ENCODE measurements around the gene FSIP1.

The FSIP1 gene

DNA sequence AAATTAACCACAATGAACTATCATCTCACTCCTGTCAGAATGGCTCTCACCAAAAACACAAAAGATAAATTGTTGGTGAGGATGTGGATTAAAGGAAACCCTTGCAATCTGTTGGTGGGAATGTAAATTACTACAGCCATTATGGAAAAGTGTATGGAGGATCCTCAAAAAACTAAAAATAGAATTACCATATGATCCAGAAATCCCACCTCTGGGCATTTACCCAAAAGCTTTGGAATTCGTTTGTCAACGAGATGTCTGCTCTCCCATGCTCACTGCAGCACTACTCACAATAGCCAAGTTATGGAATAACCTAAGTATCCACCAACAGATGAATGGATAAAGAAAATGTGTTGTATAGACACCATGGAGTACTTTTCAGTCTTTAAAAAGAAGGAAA is 21.6 kb downstream of the FSIP1 start:
- TF ChIP-seq POLR2A (IDR thresholded peaks at IDR 0.05; ENCODE audit: low read depth, low read length): no peak
- DNase-seq (ENCODE audit: insufficient read length, low spot score) (no peak), FAIRE-seq (no peak)

DNA sequence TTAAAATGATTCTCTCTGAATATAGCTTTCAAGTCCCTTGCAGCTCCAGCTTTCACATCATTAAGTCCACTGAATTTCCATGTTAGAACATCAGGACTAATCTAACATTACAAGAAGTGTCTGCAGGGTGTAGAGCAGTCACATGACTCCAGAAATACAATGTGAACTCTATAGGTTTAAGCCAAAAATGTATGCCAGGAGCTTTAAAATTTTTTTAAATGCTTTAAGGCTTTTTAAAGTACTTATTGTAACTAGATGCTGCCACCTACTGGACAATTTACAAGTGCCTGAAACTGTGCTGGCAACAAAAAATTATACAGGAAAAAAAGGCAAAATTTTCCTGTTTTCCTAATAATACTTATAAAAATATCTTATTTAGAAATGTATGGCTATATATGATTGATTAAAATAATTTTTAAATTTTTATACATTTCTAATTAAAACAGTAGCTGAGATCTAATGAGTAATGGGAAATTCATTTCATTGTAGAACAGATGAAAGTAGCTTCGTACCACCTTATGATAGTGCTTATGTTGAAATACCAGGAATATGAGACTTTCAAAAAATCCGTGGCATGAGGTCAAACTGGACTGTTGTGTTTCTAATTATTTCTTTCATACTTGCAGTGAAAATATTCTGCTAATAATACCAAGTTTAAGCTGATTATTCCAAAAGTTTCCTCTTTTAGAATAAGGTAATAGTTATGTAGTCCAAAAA is 25.7 kb downstream of the FSIP1 start:
- TF ChIP-seq POLR2A (IDR thresholded peaks at IDR 0.05; ENCODE audit: low read depth, low read length): no peak
- no peak for DNase-seq (ENCODE audit: insufficient read length, low spot score)
- FAIRE-seq: no peak

DNA sequence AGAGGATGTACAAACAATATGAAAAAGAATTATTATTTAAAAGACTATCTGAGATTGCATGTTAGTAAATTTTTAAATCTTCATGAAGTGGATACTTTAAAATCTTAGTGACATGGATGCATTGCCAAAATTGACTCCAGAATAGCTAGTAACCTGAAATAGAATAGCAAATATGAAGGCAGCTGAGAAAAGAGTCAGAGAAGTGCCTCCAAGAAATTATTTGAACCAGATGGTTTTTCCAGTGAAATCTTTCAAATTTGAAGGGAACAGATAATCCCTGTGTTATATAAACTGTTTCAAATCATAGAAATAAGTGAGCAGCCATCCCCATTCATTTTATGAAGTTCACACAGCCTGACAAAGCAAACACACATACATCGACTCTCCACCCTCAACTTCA is 29.6 kb downstream of the FSIP1 start:
- TF ChIP-seq POLR2A (IDR thresholded peaks at IDR 0.05; ENCODE audit: low read depth, low read length): no peak
- DNase-seq (ENCODE audit: insufficient read length, low spot score) (no peak), FAIRE-seq (no peak)

DNA sequence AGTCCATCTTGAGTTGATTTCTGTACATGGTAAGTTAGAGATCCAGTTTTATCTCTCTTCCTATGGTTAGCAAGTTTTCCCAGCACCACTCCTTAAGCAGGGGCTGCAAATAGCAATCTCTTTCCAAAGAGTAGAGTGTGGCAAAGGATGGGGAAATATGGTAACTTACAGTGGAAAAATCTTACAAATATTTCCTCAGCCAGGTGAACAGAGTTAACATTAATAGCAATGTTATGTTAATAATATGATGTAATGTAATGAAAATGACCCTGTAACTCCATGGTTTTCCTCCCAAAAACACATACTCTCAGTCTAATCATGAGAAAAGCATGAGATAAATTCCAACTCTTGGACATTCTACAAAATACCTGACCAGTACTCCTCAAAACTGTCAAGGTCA is 30.4 kb downstream of the FSIP1 start:
- no peak for DNase-seq (ENCODE audit: insufficient read length, low spot score)
- no peak for FAIRE-seq
- TF ChIP-seq POLR2A (IDR thresholded peaks at IDR 0.05; ENCODE audit: low read depth, low read length): no peak

DNA sequence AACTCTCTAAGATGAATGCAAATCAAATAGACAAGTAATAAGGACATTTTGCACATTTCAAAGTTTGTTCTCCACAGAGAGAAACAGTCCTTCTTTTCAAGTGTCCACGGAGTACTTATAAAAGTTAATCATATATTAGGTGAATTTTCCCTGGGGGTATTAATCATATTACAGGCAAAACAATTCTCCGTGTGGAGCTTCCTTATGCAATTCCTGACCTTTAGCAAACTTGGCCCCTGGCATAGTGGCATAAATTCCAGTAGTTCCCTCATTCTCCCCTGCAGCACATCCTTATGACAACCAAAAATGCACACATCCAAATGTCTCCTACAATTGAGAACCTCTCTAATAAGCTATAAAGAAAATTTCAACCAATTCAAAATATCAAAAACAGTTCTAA is 34.4 kb downstream of the FSIP1 start:
- DNase-seq (ENCODE audit: insufficient read length, low spot score) (no peak), FAIRE-seq (no peak)
- no peak for TF ChIP-seq POLR2A (IDR thresholded peaks at IDR 0.05; ENCODE audit: low read depth, low read length)

DNA sequence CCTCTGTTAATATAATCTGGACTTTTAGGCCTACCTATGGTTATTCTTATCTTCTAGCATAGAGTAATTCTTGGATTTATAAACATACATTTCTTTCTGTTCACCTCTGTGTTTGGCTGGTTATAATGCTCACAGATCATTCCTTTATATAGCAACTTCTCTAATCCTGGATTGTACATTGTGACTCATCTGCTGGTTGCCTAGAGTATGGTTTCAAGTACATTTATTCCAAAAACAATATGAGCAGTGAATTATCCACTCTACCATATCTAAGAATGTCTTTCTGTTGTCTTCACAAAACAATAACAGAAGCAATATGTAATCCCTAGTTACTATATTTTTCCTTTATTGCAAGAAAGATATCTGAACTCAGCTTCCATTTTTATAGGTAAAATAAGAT is 35.3 kb downstream of the FSIP1 start:
- TF ChIP-seq POLR2A (IDR thresholded peaks at IDR 0.05; ENCODE audit: low read depth, low read length): no peak
- FAIRE-seq: peak; percentile 86
- no peak for DNase-seq (ENCODE audit: insufficient read length, low spot score)

DNA sequence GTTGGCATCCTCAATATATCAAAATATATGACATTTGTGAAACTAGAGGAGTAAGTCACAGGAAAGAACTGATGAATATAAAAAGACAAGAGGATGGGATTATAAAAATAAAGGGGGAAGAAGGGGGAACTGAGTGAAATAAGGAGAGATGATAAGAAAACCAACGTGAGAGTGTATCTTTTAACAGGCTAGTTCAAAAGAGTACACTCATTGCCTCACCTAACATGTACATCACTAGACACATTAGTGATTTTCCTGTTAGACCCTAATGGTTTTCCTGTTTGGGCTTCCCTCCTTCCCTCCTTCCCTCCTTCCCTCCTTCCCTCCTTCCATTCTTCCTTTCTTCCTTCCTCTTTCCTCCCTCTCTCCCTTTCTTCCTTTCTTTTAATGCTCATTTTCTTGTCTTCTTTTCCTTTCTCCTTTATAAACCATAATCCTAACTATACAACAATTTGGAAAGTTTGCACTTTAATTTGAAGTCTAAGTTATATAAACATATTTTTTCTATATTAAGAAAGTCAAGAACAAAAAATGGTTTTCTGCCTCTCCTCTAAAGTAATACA is 35.8 kb downstream of the FSIP1 start:
- DNase-seq (ENCODE audit: insufficient read length, low spot score) (no peak), FAIRE-seq (no peak)
- TF ChIP-seq POLR2A (IDR thresholded peaks at IDR 0.05; ENCODE audit: low read depth, low read length): no peak

DNA sequence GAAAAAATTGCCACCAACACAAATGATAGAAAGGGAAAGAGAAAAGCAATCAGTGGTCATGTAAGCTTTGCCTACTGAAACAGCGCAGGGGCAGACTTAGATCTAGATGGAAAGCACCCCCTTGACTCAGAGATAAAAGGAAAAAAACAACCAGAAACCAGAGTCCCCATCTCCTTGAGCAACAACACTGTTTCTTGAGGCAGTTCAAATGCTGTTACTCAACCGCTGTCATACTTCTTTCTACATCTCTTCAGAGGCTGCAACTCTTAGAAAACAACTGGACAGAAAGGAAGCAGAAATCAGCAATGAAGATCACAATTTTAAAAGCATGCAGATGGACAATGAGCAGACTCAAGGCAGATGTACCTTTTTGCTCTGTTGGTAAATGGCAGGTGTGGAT is 36.5 kb downstream of the FSIP1 start:
- DNase-seq (ENCODE audit: insufficient read length, low spot score) (no peak), FAIRE-seq (no peak)
- TF ChIP-seq POLR2A (IDR thresholded peaks at IDR 0.05; ENCODE audit: low read depth, low read length): no peak

DNA sequence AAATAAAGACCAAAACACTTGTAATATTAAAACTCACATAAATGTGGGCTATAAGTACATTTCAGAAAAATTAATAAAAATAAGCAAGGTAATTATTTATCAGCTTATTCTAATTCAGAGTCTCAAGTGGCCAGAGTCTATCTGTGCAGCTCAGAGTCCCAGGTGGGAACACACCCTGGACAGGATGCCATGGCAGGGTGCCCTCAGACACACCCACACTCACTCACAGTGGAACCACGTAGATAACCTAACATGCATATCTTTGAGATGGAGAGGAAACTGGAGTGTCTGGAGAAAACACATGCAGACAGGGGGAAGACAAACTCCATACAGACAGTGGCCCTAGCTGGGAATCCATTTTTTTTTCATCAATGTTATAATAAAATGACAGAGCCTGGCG is 37.2 kb downstream of the FSIP1 start:
- no peak for TF ChIP-seq POLR2A (IDR thresholded peaks at IDR 0.05; ENCODE audit: low read depth, low read length)
- DNase-seq (ENCODE audit: insufficient read length, low spot score): no peak
- FAIRE-seq: no peak

DNA sequence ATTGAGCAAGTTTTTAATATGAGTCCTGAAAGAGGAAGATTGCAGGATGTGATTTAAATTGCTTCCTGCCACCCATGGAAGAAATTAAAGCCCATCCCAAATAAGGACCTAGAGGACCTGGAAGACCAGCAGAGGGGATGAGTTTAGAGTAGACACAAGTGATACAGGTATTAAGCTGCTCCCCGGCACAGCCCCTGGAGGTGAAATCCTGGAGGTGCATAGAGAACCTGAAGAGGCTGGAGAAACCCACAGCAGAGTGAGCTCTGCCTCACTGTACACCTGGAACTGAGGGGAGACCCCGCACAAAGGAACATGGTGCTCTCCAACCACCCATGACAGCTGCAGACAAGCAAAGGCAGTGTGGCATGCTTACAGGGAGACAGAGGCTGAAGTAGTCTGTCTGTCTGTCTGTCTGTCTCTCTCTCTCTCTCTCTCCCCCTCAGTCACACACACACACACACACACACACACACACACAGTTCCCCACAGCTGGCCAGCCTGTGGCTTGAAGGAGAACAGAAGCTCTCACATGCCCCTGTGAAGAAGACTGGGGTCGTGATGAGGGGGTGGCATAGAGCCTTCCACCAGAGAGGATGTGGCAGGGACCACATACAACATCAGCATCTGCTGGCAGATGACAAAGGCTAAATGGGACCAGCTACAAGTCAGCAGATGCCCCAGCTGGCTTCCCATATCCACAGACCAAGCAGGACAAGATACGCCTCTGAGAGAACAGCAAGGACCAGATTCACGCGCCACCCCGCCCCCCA is 38.1 kb downstream of the FSIP1 start:
- no peak for FAIRE-seq
- no peak for DNase-seq (ENCODE audit: insufficient read length, low spot score)
- no peak for TF ChIP-seq POLR2A (IDR thresholded peaks at IDR 0.05; ENCODE audit: low read depth, low read length)

DNA sequence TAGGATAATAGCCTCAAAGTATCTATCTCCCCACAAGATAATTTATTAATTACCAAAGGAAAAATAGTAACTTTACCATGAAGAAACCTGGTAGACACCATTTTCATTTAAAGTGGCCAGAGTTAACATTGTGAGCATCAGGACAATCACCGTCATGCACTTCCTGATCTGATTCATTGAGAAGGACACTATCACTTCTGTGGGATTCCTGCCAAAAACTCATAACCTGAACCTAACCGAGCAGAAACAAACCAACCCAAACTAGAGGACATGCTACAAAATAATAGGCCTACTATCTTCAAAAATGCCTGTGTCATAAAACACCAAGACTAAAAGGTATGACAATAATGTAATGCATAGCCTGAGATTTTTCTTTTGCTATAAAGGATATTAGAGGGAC is 39.0 kb downstream of the FSIP1 start:
- no peak for DNase-seq (ENCODE audit: insufficient read length, low spot score)
- peak; percentile 6 for FAIRE-seq
- TF ChIP-seq POLR2A (IDR thresholded peaks at IDR 0.05; ENCODE audit: low read depth, low read length): no peak

DNA sequence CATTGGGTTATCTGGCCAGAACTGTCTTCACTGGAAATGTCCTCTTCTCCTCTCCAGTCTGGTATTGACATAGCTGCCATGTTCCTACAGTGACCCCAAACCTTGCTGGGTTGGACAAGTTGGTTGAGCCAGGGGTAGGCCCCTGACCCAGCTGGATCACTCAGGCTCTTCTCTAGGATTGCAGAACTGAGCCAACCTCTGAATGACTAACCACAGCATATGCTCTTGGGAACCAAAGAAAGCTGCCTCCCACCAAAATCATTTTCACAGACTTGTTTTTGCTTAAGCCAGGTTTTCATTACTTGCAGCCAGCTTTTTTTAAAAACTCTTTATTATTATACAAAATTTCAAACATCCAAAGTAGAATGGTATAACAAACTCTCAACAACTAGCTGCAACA is 41.4 kb downstream of the FSIP1 start:
- FAIRE-seq: no peak
- DNase-seq (ENCODE audit: insufficient read length, low spot score): no peak
- TF ChIP-seq POLR2A (IDR thresholded peaks at IDR 0.05; ENCODE audit: low read depth, low read length): no peak

DNA sequence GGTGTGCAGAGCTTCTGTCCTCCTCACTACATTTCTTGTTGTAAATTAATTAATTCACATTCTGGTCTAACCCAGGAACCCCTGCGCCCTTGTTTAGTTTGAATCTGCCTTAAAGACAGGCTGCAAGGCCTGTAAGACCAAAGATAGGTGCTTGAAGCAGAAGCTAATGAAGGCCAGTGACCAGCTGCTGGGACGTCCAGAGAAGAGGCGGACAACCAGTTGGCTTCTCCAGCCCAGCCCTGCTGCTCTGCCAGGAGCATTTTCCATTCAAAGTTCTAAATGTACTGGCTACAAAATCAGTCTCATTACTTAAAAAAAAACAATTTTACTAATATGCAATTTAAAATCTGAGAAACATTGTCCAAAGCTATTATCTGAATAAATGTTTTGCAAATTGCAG is 43.6 kb downstream of the FSIP1 start:
- no peak for TF ChIP-seq POLR2A (IDR thresholded peaks at IDR 0.05; ENCODE audit: low read depth, low read length)
- DNase-seq (ENCODE audit: insufficient read length, low spot score) (no peak), FAIRE-seq (no peak)

DNA sequence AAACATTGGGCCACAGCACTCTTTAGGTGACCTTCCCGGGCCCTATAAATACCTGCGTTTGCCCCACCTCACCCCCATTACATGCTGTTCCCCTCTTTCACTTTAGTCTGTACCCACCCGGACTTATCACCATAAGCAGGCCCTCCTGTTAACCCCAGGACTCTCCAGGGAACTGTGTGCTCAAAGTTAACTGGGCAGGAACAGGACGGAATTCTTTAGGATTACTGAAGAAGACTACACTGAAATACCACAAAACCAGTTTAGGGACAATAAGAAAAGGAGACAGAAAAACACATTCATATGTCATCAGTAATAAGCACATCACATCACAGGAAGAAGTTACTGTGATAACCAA is 45.5 kb downstream of the FSIP1 start:
- no peak for TF ChIP-seq POLR2A (IDR thresholded peaks at IDR 0.05; ENCODE audit: low read depth, low read length)
- FAIRE-seq (no peak), DNase-seq (ENCODE audit: insufficient read length, low spot score) (no peak)

All from H54 (cell line).